ENCODE measurements around the gene SHROOM4. TPM values are rescaled to one million over a fixed set of nuclear protein-coding genes. Genes with fewer than 3 reads are reported as not detected.

The SHROOM4 gene
- total RNA-seq, 1 donor from 2014 or later, result 7.0 TPM

DNA sequence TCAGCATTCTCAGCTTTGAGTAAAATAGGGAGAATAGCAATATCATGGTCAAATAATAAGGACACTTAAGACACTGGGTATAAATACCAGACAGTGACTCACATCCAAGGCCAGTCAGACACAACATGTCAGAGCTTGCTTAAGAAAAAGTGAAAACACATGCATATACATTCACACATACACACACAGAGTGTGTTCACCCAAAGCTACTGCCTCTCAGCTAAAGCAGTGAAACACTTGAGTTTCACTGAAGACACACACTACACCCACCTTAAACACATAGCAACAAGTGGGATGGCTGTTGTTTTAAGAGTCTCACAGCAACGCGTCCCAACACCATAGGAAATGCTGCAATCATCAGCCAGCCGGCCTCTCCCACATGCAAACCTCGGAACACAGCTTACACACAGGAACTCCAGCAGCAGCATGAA lies 14.4 kb downstream of the SHROOM4 start:
- Histone ChIP-seq H3K4me1 (ENCODE audit: insufficient read depth, low read length) (peaks cover 16% of the 10 kb centered on the region), H3K27me3 (ENCODE audit: insufficient read depth, low read length) (no peaks in the 10 kb centered on the region), H3K9ac (ENCODE audit: low read length) (peak overlapping the region; percentile 54), H3K4me3 (ENCODE audit: insufficient read depth, low read depth, low read length) (no peak overlapping the region), H4K20me1 (ENCODE audit: insufficient read depth, low read length) (no peaks in the 10 kb centered on the region), H3K36me3 (ENCODE audit: insufficient read depth, low read length) (no peaks in the 10 kb centered on the region), H3K4me2 (ENCODE audit: low read length) (peak overlapping the region; percentile 59), H3K27ac (ENCODE audit: low read depth, low read length) (peak overlapping the region; percentile 64), H3K9me3 (ENCODE audit: insufficient read depth, low read depth, low read length) (no peaks in the 10 kb centered on the region), H3K79me2 (ENCODE audit: insufficient read depth, low read length) (no peaks in the 10 kb centered on the region), H2AFZ (ENCODE audit: low read depth, low read length) (peak overlapping the region; percentile 80)
- no peaks in the 10 kb centered on the region for H3K9me3 Mint-ChIP-seq (ENCODE audit: unreplicated experiment)
- H3K4me1 Mint-ChIP-seq (ENCODE audit: low read depth, unreplicated experiment), result peaks cover 40% of the 10 kb centered on the region
- TF ChIP-seq EZH2 (IDR thresholded peaks at IDR 0.05; ENCODE audit: insufficient read depth, low read length), result no peak
- TF ChIP-seq, protein P1, sequence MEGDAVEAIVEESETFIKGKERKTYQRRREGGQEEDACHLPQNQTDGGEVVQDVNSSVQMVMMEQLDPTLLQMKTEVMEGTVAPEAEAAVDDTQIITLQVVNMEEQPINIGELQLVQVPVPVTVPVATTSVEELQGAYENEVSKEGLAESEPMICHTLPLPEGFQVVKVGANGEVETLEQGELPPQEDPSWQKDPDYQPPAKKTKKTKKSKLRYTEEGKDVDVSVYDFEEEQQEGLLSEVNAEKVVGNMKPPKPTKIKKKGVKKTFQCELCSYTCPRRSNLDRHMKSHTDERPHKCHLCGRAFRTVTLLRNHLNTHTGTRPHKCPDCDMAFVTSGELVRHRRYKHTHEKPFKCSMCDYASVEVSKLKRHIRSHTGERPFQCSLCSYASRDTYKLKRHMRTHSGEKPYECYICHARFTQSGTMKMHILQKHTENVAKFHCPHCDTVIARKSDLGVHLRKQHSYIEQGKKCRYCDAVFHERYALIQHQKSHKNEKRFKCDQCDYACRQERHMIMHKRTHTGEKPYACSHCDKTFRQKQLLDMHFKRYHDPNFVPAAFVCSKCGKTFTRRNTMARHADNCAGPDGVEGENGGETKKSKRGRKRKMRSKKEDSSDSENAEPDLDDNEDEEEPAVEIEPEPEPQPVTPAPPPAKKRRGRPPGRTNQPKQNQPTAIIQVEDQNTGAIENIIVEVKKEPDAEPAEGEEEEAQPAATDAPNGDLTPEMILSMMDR (IDR thresholded peaks at IDR 0.05; ENCODE audit: insufficient read depth, low read depth, low read length), result no peak
- peak; percentile 77 for DNase-seq (ENCODE audit: low read depth)
- no peak for FAIRE-seq
- no peaks in the 10 kb centered on the region for H3K27me3 Mint-ChIP-seq (ENCODE audit: low read depth, unreplicated experiment)
- H3K4me3 Mint-ChIP-seq (ENCODE audit: unreplicated experiment), result peak overlapping the region; percentile 40
- peak overlapping the region; percentile 99 for H3K27ac Mint-ChIP-seq (ENCODE audit: unreplicated experiment)
- H3K36me3 Mint-ChIP-seq (ENCODE audit: low read depth, unreplicated experiment), result no peaks in the 10 kb centered on the region

DNA sequence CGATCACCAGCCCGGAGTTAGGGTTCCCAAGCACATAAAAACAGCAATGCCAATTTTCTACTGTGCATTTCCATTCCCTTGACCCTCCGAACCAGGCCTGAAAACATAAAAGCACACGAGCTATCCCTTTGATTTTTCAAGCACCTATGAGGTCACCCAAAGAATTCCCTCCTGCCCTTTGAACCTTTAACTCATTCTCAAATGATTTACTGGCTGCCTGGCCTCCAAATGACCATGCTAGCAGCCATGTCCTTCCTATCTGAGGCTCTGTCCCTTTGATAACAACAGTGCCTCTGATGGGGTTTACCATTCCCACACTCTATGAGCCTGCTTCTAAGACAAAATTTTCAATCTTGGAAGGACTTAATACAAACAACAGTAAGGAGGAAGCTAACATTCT lies 15.2 kb downstream of the SHROOM4 start:
- peaks cover 40% of the 10 kb centered on the region for H3K4me1 Mint-ChIP-seq (ENCODE audit: low read depth, unreplicated experiment)
- no peaks in the 10 kb centered on the region for H3K36me3 ChIP-seq (ENCODE audit: insufficient read depth, low read length)
- no peaks in the 10 kb centered on the region for H3K27me3 Mint-ChIP-seq (ENCODE audit: low read depth, unreplicated experiment)
- H3K9me3 ChIP-seq (ENCODE audit: insufficient read depth, low read depth, low read length), result no peaks in the 10 kb centered on the region
- H3K4me2 ChIP-seq (ENCODE audit: low read length), result peak overlapping the region; percentile 59
- DNase-seq (ENCODE audit: low read depth) (no peak), FAIRE-seq (no peak)
- peak overlapping the region; percentile 99 for H3K27ac Mint-ChIP-seq (ENCODE audit: unreplicated experiment)
- peak overlapping the region; percentile 54 for H3K9ac ChIP-seq (ENCODE audit: low read length)
- no peak overlapping the region for H3K4me3 ChIP-seq (ENCODE audit: insufficient read depth, low read depth, low read length)
- H2AFZ ChIP-seq (ENCODE audit: low read depth, low read length), result no peak overlapping the region
- H4K20me1 ChIP-seq (ENCODE audit: insufficient read depth, low read length), result no peaks in the 10 kb centered on the region
- H3K27ac ChIP-seq (ENCODE audit: low read depth, low read length), result peak overlapping the region; percentile 64
- no peaks in the 10 kb centered on the region for H3K27me3 ChIP-seq (ENCODE audit: insufficient read depth, low read length)
- peak overlapping the region; percentile 67 for H3K4me3 Mint-ChIP-seq (ENCODE audit: unreplicated experiment)
- H3K79me2 ChIP-seq (ENCODE audit: insufficient read depth, low read length), result no peaks in the 10 kb centered on the region
- TF ChIP-seq, protein P1 (IDR thresholded peaks at IDR 0.05; ENCODE audit: insufficient read depth, low read depth, low read length), result no peak
- no peak for TF ChIP-seq EZH2 (IDR thresholded peaks at IDR 0.05; ENCODE audit: insufficient read depth, low read length)
- no peaks in the 10 kb centered on the region for H3K9me3 Mint-ChIP-seq (ENCODE audit: unreplicated experiment)
- peaks cover 16% of the 10 kb centered on the region for H3K4me1 ChIP-seq (ENCODE audit: insufficient read depth, low read length)
- no peaks in the 10 kb centered on the region for H3K36me3 Mint-ChIP-seq (ENCODE audit: low read depth, unreplicated experiment)

DNA sequence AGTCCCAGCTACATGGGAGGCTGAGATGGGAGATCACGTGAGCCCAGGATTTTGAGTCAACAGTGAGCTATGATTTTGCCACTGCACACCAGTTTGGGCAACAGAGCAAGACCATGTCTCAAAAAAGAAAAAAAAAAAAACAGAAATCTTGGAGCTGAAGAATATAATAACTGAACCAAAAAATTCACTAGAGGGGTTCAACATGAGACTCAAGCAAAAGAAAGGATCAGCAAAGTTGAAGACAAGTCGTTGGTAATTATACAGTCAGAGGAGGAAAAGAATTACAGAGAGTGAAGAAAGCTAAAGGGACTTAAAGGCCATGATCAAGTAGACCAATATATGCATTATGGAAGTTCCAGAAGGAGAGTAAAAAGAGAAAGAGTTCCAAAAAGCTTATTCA lies 26.9 kb downstream of the SHROOM4 start:
- no peaks in the 10 kb centered on the region for H3K4me1 ChIP-seq (ENCODE audit: insufficient read depth, low read length)
- no peak overlapping the region for H3K4me3 Mint-ChIP-seq (ENCODE audit: unreplicated experiment)
- H3K36me3 ChIP-seq (ENCODE audit: insufficient read depth, low read length), result no peaks in the 10 kb centered on the region
- H3K27ac Mint-ChIP-seq (ENCODE audit: unreplicated experiment), result no peak overlapping the region
- no peak overlapping the region for H3K27ac ChIP-seq (ENCODE audit: low read depth, low read length)
- H3K79me2 ChIP-seq (ENCODE audit: insufficient read depth, low read length), result no peaks in the 10 kb centered on the region
- FAIRE-seq, result no peak
- no peak overlapping the region for H3K4me3 ChIP-seq (ENCODE audit: insufficient read depth, low read depth, low read length)
- H3K9me3 ChIP-seq (ENCODE audit: insufficient read depth, low read depth, low read length), result no peaks in the 10 kb centered on the region
- H2AFZ ChIP-seq (ENCODE audit: low read depth, low read length), result no peak overlapping the region
- TF ChIP-seq, protein P1 (IDR thresholded peaks at IDR 0.05; ENCODE audit: insufficient read depth, low read depth, low read length), result no peak
- no peak for TF ChIP-seq EZH2 (IDR thresholded peaks at IDR 0.05; ENCODE audit: insufficient read depth, low read length)
- no peak overlapping the region for H3K9ac ChIP-seq (ENCODE audit: low read length)
- H3K27me3 Mint-ChIP-seq (ENCODE audit: low read depth, unreplicated experiment), result no peaks in the 10 kb centered on the region
- no peak for DNase-seq (ENCODE audit: low read depth)
- no peaks in the 10 kb centered on the region for H4K20me1 ChIP-seq (ENCODE audit: insufficient read depth, low read length)
- H3K27me3 ChIP-seq (ENCODE audit: insufficient read depth, low read length), result no peaks in the 10 kb centered on the region
- no peak overlapping the region for H3K4me2 ChIP-seq (ENCODE audit: low read length)
- H3K36me3 Mint-ChIP-seq (ENCODE audit: low read depth, unreplicated experiment), result no peaks in the 10 kb centered on the region
- no peaks in the 10 kb centered on the region for H3K9me3 Mint-ChIP-seq (ENCODE audit: unreplicated experiment)
- H3K4me1 Mint-ChIP-seq (ENCODE audit: low read depth, unreplicated experiment), result peaks cover 4% of the 10 kb centered on the region

Data from astrocyte (in vitro differentiated cells and primary cell).